ENCODE measurements around the gene NACC2.

- TF ChIP-seq CTCF (optimal IDR thresholded peaks at IDR 0.05 in 1 of 3, IDR thresholded peaks at IDR 0.05 in 1 of 3, conservative IDR thresholded peaks at IDR 0.05 in 1 of 3; ENCODE audit: extremely low read depth in 1 of 3, insufficient read depth in 2 of 3, low read length in 3 of 3) (no peak), EZH2 (IDR thresholded peaks at IDR 0.05; ENCODE audit: low read length) (no peak)
These were observed 24.2 kb upstream of the NACC2 start for GRCh38 chr9:136119061-136119882.
